ENCODE results near the gene CCDC159. TPM values are rescaled to one million over a fixed set of nuclear protein-coding genes. Genes with fewer than 3 reads are reported as not detected.

The CCDC159 gene
- total and polyA plus RNA-seq, 4 donors = 6.3 to 25.2 (median 16.5) TPM

DNA sequence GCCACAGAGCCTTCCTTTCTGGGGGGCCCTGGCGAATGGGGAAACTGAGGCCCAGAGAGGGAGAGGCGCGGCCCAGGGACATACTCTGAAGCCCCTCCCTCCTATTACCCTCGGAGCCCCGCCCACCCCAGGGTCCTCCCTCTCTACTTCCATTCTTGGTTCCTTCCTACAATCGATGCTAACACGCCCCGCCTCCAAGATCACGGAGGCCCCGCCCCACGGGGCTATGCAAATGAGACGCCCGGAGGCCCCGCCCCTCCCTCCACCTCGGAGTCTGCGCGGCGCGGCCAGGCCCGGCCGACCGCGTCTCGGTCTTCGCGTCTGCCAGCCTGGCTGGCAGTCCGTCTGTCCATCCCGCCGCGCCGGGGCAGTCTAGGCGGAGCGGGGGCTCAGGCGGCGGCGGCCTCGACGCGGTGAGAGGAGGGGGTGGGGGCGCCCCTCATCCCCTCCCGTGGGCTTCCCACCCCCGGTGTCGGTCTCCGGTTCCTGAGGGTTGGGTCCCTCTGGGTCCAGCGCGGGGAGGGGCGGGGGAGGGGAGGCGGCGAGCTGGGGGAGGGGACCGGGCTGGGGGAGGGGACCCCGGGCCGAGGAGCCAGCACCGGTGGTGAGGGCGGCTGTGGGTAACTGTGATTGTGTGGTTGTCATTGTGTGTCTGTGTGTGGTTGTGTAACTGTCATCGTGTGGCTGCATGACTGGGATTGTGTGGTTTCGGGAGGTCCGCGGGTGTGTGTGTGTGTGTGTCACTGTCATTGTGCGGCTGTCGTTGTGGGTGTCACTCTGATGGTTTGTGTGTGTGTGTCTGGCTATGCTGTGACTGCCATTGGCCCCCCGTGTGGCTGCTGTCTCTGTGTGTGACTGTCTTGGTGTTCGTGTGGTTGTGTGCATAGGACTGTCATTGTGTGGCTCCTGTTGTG is 9.1 kb downstream of the CCDC159 start, which contains the start of gene PLPPR2:
Gene PLPPR2, plus strand, starts transcription at position 273 of the 914 bp plus-strand sequence. CDS start 2,242 bp downstream, outside the sequence.
- no peaks in the 10 kb centered on the region for H3K9me3 ChIP-seq (ENCODE audit: control insufficient read depth in 4 of 4, low read length in 3 of 4)
- H3K4me3 ChIP-seq (ENCODE audit: low read depth in 1 of 3, low read length in 3 of 3) = peak within 1 kb of the TSS in 2 of 3 donors; percentile 48 to 73
- H3K4me1 ChIP-seq (ENCODE audit: control insufficient read depth in 4 of 4, insufficient read depth in 4 of 4, low read length in 3 of 4) = peaks cover 0 to 9% (median 2%) of the 10 kb centered on the region in 4 donors
- 9% methylated on average over 62 of the region's 62 CpGs for WGBS
- no peaks in the 10 kb centered on the region for H3K36me3 ChIP-seq (ENCODE audit: control insufficient read depth in 4 of 4, insufficient read depth in 3 of 4, low read depth in 1 of 4, low read length in 3 of 4)
- DNase-seq (ENCODE audit: low spot score) = peak; percentile 85
- TF ChIP-seq YY1 (IDR thresholded peaks at IDR 0.05) = no peak
- no peak for TF ChIP-seq JUND (IDR thresholded peaks at IDR 0.05)
- TF ChIP-seq NR2F2 (IDR thresholded peaks at IDR 0.05) = no peak
- TF ChIP-seq SP1 (IDR thresholded peaks at IDR 0.05) = peak; percentile 46
- no peak within 1 kb of the TSS for H3K27ac ChIP-seq (ENCODE audit: low read depth in 1 of 2, low read length in 2 of 2)
- no peak within 1 kb of the TSS for H3K9ac ChIP-seq (ENCODE audit: low read depth in 1 of 2, low read length in 2 of 2)
- no peaks in the 10 kb centered on the region for H3K27me3 ChIP-seq (ENCODE audit: control insufficient read depth in 4 of 4, insufficient read depth in 4 of 4, low read length in 3 of 4)

GRCh38 chr19:11356074-11356397 is 9.7 kb downstream of the CCDC159 start:
- Histone ChIP-seq H3K9ac (ENCODE audit: low read depth in 1 of 2, low read length in 2 of 2) (no peak overlapping the region), H3K9me3 (ENCODE audit: control insufficient read depth in 4 of 4, low read length in 3 of 4) (no peaks in the 10 kb centered on the region), H3K4me1 (ENCODE audit: control insufficient read depth in 4 of 4, insufficient read depth in 4 of 4, low read length in 3 of 4) (peaks cover 0 to 12% (median 4%) of the 10 kb centered on the region in 4 donors), H3K27ac (ENCODE audit: low read depth in 1 of 2, low read length in 2 of 2) (no peak overlapping the region), H3K4me3 (ENCODE audit: low read depth in 1 of 3, low read length in 3 of 3) (peak overlapping the region in 2 of 3 donors; percentile 48 to 73), H3K36me3 (ENCODE audit: control insufficient read depth in 4 of 4, insufficient read depth in 3 of 4, low read depth in 1 of 4, low read length in 3 of 4) (no peaks in the 10 kb centered on the region), H3K27me3 (ENCODE audit: control insufficient read depth in 4 of 4, insufficient read depth in 4 of 4, low read length in 3 of 4) (no peaks in the 10 kb centered on the region)
- TF ChIP-seq NR2F2 (IDR thresholded peaks at IDR 0.05) = no peak
- no peak for TF ChIP-seq FOXA2 (IDR thresholded peaks at IDR 0.05)
- TF ChIP-seq EGR1 (IDR thresholded peaks at IDR 0.05; ENCODE audit: low read depth in 2 of 2) = no peak
- TF ChIP-seq, protein P1, sequence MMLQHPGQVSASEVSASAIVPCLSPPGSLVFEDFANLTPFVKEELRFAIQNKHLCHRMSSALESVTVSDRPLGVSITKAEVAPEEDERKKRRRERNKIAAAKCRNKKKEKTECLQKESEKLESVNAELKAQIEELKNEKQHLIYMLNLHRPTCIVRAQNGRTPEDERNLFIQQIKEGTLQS (IDR thresholded peaks at IDR 0.05) = no peak
- TF ChIP-seq TAF1 (conservative IDR thresholded peaks at IDR 0.05) = no peak
- TF ChIP-seq, protein P2, sequence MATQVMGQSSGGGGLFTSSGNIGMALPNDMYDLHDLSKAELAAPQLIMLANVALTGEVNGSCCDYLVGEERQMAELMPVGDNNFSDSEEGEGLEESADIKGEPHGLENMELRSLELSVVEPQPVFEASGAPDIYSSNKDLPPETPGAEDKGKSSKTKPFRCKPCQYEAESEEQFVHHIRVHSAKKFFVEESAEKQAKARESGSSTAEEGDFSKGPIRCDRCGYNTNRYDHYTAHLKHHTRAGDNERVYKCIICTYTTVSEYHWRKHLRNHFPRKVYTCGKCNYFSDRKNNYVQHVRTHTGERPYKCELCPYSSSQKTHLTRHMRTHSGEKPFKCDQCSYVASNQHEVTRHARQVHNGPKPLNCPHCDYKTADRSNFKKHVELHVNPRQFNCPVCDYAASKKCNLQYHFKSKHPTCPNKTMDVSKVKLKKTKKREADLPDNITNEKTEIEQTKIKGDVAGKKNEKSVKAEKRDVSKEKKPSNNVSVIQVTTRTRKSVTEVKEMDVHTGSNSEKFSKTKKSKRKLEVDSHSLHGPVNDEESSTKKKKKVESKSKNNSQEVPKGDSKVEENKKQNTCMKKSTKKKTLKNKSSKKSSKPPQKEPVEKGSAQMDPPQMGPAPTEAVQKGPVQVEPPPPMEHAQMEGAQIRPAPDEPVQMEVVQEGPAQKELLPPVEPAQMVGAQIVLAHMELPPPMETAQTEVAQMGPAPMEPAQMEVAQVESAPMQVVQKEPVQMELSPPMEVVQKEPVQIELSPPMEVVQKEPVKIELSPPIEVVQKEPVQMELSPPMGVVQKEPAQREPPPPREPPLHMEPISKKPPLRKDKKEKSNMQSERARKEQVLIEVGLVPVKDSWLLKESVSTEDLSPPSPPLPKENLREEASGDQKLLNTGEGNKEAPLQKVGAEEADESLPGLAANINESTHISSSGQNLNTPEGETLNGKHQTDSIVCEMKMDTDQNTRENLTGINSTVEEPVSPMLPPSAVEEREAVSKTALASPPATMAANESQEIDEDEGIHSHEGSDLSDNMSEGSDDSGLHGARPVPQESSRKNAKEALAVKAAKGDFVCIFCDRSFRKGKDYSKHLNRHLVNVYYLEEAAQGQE (IDR thresholded peaks at IDR 0.05) = no peak
- no peak for TF ChIP-seq RAD21 (IDR thresholded peaks at IDR 0.05)
- TF ChIP-seq HNF4G (IDR thresholded peaks at IDR 0.05) = no peak
- TF ChIP-seq SP1 (IDR thresholded peaks at IDR 0.05) = no peak
- TF ChIP-seq YY1 (IDR thresholded peaks at IDR 0.05) = no peak
- no peak for TF ChIP-seq RXRA (IDR thresholded peaks at IDR 0.05)
- TF ChIP-seq, protein P3, sequence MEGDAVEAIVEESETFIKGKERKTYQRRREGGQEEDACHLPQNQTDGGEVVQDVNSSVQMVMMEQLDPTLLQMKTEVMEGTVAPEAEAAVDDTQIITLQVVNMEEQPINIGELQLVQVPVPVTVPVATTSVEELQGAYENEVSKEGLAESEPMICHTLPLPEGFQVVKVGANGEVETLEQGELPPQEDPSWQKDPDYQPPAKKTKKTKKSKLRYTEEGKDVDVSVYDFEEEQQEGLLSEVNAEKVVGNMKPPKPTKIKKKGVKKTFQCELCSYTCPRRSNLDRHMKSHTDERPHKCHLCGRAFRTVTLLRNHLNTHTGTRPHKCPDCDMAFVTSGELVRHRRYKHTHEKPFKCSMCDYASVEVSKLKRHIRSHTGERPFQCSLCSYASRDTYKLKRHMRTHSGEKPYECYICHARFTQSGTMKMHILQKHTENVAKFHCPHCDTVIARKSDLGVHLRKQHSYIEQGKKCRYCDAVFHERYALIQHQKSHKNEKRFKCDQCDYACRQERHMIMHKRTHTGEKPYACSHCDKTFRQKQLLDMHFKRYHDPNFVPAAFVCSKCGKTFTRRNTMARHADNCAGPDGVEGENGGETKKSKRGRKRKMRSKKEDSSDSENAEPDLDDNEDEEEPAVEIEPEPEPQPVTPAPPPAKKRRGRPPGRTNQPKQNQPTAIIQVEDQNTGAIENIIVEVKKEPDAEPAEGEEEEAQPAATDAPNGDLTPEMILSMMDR (IDR thresholded peaks at IDR 0.05; ENCODE audit: low read depth, low read length, missing input control) = no peak
- no peak for TF ChIP-seq FOXA1 (IDR thresholded peaks at IDR 0.05)
- 90% methylated on average over 6 of the region's 6 CpGs for WGBS
- no peak for DNase-seq (ENCODE audit: low spot score)
